ENCODE results near the gene G6PD. TPM values are rescaled to one million over a fixed set of nuclear protein-coding genes. Genes with fewer than 3 reads are reported as not detected.

The G6PD gene
- total RNA-seq (100 to 1,000 TPM in 1 of 2 donors, 10 to 100 TPM in 1; 66.8 to 109 TPM), polyA plus RNA-seq (ENCODE audit: insufficient read length in 6 of 6) (10 to 100 TPM; 34.8 to 46.4 (median 38.3) TPM)
- long read RNA-seq, donor 1, transcript G6PD-211 (13 exons, 2,632 nt), result major isoform, 7 of 23 reads
- long read RNA-seq, donor 1, partial matches to known transcripts, result 12 of 23 reads
- long read RNA-seq, donor 1, other reads (novel, unspliced or antisense), result 0 of 23 reads
- long read RNA-seq, donor 2, transcript G6PD-211 (13 exons, 2,632 nt), result major isoform, 7 of 18 reads
- long read RNA-seq, donor 2, partial matches to known transcripts, result 11 of 18 reads
- long read RNA-seq, donor 2, other reads (novel, unspliced or antisense), result 0 of 18 reads
- long read RNA-seq, donor 3, transcript G6PD-211 (13 exons, 2,632 nt), result major isoform, 9 of 9 reads
- long read RNA-seq, donor 3, partial matches to known transcripts, result 0 of 9 reads
- long read RNA-seq, donor 3, other reads (novel, unspliced or antisense), result 0 of 9 reads
- long read RNA-seq, donor 4, partial matches to known transcripts, result 0 of 1 reads
- long read RNA-seq, donor 4, other reads (novel, unspliced or antisense), result 0 of 1 reads
- long read RNA-seq, donor 5, transcript G6PD-211 (13 exons, 2,632 nt), result major isoform, 5 of 25 reads
- long read RNA-seq, donor 5, partial matches to known transcripts, result 9 of 25 reads
- long read RNA-seq, donor 5, other reads (novel, unspliced or antisense), result 10 of 25 reads
- long read RNA-seq, donor 6, transcript G6PD-211 (13 exons, 2,632 nt), result major isoform, 5 of 5 reads
- long read RNA-seq, donor 6, partial matches to known transcripts, result 0 of 5 reads
- long read RNA-seq, donor 6, other reads (novel, unspliced or antisense), result 0 of 5 reads
- long read RNA-seq, donor 7, partial matches to known transcripts, result 0 of 10 reads
- long read RNA-seq, donor 7, other reads (novel, unspliced or antisense), result 6 of 10 reads
- long read RNA-seq, donor 8, transcript G6PD-211 (13 exons, 2,632 nt), result major isoform, 6 of 17 reads
- long read RNA-seq, donor 8, partial matches to known transcripts, result 5 of 17 reads
- long read RNA-seq, donor 8, other reads (novel, unspliced or antisense), result 5 of 17 reads
- long read RNA-seq, donor 9, result 0 reads
- long read RNA-seq, donor 10, result 0 reads
- long read RNA-seq, donor 11, transcript G6PD-211 (13 exons, 2,632 nt), result major isoform, 6 of 10 reads
- long read RNA-seq, donor 11, partial matches to known transcripts, result 0 of 10 reads
- long read RNA-seq, donor 11, other reads (novel, unspliced or antisense), result 0 of 10 reads
- long read RNA-seq, donor 12, partial matches to known transcripts, result 0 of 3 reads
- long read RNA-seq, donor 12, other reads (novel, unspliced or antisense), result 0 of 3 reads

GRCh38 chrX:154546354-154547244 is at the start of gene G6PD:
TSS of gene G6PD (minus strand) at chrX:154546846. CDS start at chrX:154546155, 691 bp downstream.
- peaks cover 0 to 54% of the 10 kb centered on the region in 2 donors for H3K4me1 ChIP-seq
- H3K27me3 ChIP-seq, result no peaks in the 10 kb centered on the region
- DNase-seq (peak in 2 of 4 donors; percentile 54 to 76), ATAC-seq (peak; percentile 77)
- no peaks in the 10 kb centered on the region for H3K36me3 ChIP-seq
- H3K27ac ChIP-seq, result peak within 1 kb of the TSS; percentile 67 to 93
- intact Hi-C loops (cut with DNase I), result no loop called here
- H3K9me3 ChIP-seq, result no peaks in the 10 kb centered on the region
- H3K4me3 ChIP-seq, result peak within 1 kb of the TSS; percentile 50 to 63
- TF ChIP-seq CTCF (IDR thresholded peaks at IDR 0.05), result no peak

GRCh38 chrX:154595559-154596249 is 49.1 kb upstream of the G6PD start:
- DNase-seq, result no peak
- TF ChIP-seq CTCF (IDR thresholded peaks at IDR 0.05), result no peak
- no peak overlapping the region for H3K27ac ChIP-seq
- no peaks in the 10 kb centered on the region for H3K27me3 ChIP-seq
- no peaks in the 10 kb centered on the region for H3K4me1 ChIP-seq
- intact Hi-C loops (cut with DNase I), result no loop called here
- no peaks in the 10 kb centered on the region for H3K9me3 ChIP-seq
- H3K36me3 ChIP-seq, result no peaks in the 10 kb centered on the region
- H3K4me3 ChIP-seq, result no peak overlapping the region
- ATAC-seq, result no peak

- no peak for ATAC-seq
- no peak overlapping the region for H3K27ac ChIP-seq
- DNase-seq, result no peak
- H3K9me3 ChIP-seq, result no peaks in the 10 kb centered on the region
- intact Hi-C loops (cut with DNase I), result no loop called here
- TF ChIP-seq CTCF (IDR thresholded peaks at IDR 0.05), result no peak
- H3K4me3 ChIP-seq, result no peak overlapping the region
- no peaks in the 10 kb centered on the region for H3K36me3 ChIP-seq
- H3K27me3 ChIP-seq, result no peaks in the 10 kb centered on the region
- H3K4me1 ChIP-seq, result no peaks in the 10 kb centered on the region
Measured at GRCh38 chrX:154594491-154594890, 47.8 kb upstream of the G6PD start.

- H3K9me3 ChIP-seq, result no peaks in the 10 kb centered on the region
- no peak overlapping the region for H3K4me3 ChIP-seq
- no peaks in the 10 kb centered on the region for H3K4me1 ChIP-seq
- H3K36me3 ChIP-seq, result no peaks in the 10 kb centered on the region
- no peaks in the 10 kb centered on the region for H3K27me3 ChIP-seq
- intact Hi-C loops (cut with DNase I), result no loop called here
- no peak overlapping the region for H3K27ac ChIP-seq
- ATAC-seq, result no peak
- no peak for TF ChIP-seq CTCF (IDR thresholded peaks at IDR 0.05)
- no peak for DNase-seq
Measured at GRCh38 chrX:154593201-154593600, 46.6 kb upstream of the G6PD start.

Measured in left lung (tissue), 14 donors.